Muscle of leg (tissue), 11 donors: ENCODE data around the gene NACA2. TPM values are rescaled to one million over a fixed set of nuclear protein-coding genes. Genes with fewer than 3 reads are reported as not detected.
A peak's percentile ranks its signal among the peaks of the same experiment; 100 is the strongest.
"Not testable (repeated sequence)": the region's sequence is repeated elsewhere in the genome, so short reads cannot be mapped to it uniquely, and the experiment has no call there.

Experiments used
- DNase-seq: peaks from one replicate; pipeline ENCODE4 v3.0.0; 2013
- H3K27ac ChIP-seq: one replicate; pipeline ENCODE4 v1.5.1; 2013; ENCODE audit warnings: mild to moderate bottlenecking, low read length, control low read depth
- H3K27me3 ChIP-seq: one replicate; pipeline ENCODE4 v1.6.1; 2013; ENCODE audit warnings: low read length; ENCODE audit not compliant: control insufficient read depth, insufficient read depth
- H3K36me3 ChIP-seq: one replicate; pipeline ENCODE4 v1.6.1; 2013; ENCODE audit warnings: low read length; ENCODE audit not compliant: control insufficient read depth, insufficient read depth
- H3K4me1 ChIP-seq: one replicate; pipeline ENCODE4 v1.6.1; 2013; ENCODE audit warnings: low read length; ENCODE audit not compliant: control insufficient read depth, insufficient read depth
- H3K4me3 ChIP-seq: one replicate; pipeline ENCODE4 v1.5.1; 2013; ENCODE audit warnings: low read length, control low read depth
- H3K9me3 ChIP-seq: replicated peaks from 2 replicates; pipeline ENCODE4 v1.6.1; 2013; ENCODE audit warnings: low read depth, low read length; ENCODE audit not compliant: control insufficient read depth
- WGBS: methylation state at CpG from one replicate; pipeline ENCODE4 v1.1.5; 2013; ENCODE audit warnings: missing lambda C conversion rate; ENCODE audit not compliant: insufficient coverage; 5-methylcytosine and 5-hydroxymethylcytosine counted together
- polyA plus RNA-seq, 8 donors: library from polyadenylated mRNA; unstranded; fragments of 120-200 nt; gene quantifications; one replicate each; pipeline versions ENCODE4 v1.2.1 to v1.2.3, GENCODE V29; 2013; ENCODE audit warnings: inconsistent platforms in 1 of 8, low replicate concordance in 1 of 8; ENCODE audit not compliant: insufficient read length in 8 of 8, insufficient read depth in 1 of 8
- total RNA-seq: library from RNA; stranded (reverse); fragments of 120-200 nt; gene quantifications from one replicate; pipeline ENCODE4 v1.2.4, GENCODE V29; 2013

NACA2 gene
- total and polyA plus RNA-seq, 9 donors, result 0.22 to 3.1 (median 1.8) TPM

DNA sequence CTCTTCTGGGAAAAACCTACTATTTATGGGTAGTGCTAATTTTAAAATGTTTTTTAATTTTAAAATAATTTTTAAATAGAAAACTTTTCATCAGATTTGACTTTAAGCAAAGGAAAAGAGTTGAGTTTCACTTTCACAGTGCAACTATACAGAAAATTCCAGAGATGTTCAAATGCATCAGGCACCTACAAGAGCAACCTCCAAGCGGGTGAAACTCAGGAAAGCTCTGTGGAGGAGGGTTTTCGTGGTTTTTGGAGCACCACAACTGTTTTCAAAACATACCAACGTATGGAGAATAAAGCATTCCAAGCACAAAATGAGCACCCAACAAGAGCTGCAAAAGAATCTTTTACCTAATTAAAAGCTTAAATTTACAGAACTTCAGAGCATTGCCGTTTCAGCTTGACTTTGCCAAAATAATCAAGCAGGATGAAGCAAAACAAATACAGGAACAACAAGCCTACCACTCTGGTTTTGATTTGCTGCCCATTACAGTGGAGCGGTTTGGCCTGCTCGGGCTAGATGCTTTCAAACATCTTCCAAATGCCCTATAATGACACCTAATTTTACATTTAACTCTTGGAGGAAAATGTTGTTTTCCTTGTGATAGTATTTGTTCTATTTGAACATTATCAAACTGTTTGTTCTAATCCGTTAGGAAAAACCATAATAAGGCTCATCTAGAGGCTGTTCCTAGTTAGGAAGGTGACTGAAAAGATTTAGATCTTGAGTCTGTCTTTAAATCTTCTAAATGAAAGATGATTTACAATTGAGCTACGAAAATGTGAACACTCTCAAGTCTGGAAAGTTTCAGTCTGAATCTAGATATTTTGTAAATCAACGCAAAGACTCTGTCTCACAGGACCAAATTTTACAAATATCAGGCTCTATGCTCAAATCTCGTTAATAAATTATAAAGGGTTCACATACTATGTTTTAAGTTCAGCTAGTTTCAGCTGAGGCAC lies 34.5 kb downstream of the NACA2 start:
- Histone ChIP-seq H3K9me3 (no peaks in the 10 kb centered on the region), H3K27me3 (peaks cover 2% of the 10 kb centered on the region), H3K4me3 (no peak overlapping the region)

DNA sequence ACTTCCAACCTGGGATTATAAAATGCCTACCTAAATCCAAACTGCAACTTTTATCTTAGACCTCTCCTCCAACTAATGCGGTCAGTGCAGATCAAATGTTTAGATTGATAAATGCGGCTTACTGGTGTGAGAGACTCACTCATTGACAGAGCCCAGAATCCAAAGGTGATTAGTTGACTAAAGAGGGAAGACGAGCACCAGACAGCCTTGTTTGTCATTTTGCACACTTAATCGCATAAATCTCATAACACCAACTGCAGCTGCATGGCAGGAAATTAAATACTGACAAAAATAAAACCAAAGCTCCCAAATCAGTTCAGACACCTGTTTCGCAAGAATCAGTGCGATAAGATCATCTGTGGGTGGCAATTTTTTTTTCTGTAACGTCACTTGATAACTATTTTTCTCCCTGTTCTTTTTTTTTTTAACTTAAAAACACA lies 35.9 kb downstream of the NACA2 start:
- H3K27me3 ChIP-seq, result peaks cover 2% of the 10 kb centered on the region
- no peak overlapping the region for H3K27ac ChIP-seq
- H3K4me1 ChIP-seq, result no peaks in the 10 kb centered on the region
- no peaks in the 10 kb centered on the region for H3K9me3 ChIP-seq
- no peaks in the 10 kb centered on the region for H3K36me3 ChIP-seq
- no peak overlapping the region for H3K4me3 ChIP-seq
- WGBS, result 86% methylated on average over 1 of the region's 7 CpGs
- DNase-seq, result no peak

More for the DNA sequence above, 34.5 kb downstream of the NACA2 start:
- Histone ChIP-seq H3K4me1 (no peaks in the 10 kb centered on the region), H3K36me3 (no peaks in the 10 kb centered on the region), H3K27ac (no peak overlapping the region)
- DNase-seq, result no peak
- 27% methylated on average over 1 of the region's 10 CpGs for WGBS

DNA sequence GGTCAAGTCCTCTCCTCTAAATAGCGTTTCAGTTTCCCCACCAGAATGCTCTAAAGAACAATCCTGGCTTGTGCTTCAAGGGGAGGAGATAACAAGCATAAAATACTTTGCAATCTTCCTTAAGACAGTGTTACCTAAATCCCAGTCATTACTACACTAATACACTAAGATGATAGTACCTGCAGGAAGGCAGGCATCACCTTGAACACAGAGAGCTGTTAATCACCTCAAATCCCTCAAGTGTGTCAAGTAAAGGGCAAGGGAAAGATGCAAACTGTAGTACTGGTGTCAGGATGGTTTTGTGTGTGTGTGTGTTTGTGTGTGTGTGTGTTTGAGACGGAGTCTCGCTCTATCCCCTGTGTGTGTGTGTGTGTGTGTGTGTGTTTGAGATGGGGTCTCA lies 36.8 kb downstream of the NACA2 start:
- Histone ChIP-seq H3K9me3 (no peaks in the 10 kb centered on the region), H3K36me3 (no peaks in the 10 kb centered on the region), H3K4me3 (no peak overlapping the region), H3K27me3 (peaks cover 4% of the 10 kb centered on the region), H3K27ac (no peak overlapping the region), H3K4me1 (no peaks in the 10 kb centered on the region)
- WGBS, result no CpG with 5 or more reads among the region's 3 CpGs
- DNase-seq, result no peak

DNA sequence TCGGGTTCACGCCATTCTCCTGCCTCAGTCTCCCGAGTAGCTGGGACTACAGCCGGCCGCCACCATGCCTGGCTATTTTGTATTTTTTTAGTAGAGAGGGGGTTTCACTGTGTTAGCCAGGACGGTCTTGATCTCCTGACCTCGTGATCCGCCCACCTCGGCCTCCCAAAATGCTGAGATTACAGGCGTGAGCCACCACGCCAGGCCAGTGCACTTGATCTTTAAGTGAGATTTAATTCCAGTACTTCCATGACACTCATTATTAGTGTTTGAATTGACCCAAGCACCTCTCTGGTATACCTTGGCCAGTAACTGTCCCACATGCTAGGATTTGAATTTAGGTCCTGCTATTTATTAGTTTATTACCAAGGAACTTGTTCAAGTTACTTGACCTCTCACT lies 38.5 kb downstream of the NACA2 start:
- not testable (repeated sequence) for H3K4me1 ChIP-seq

DNA sequence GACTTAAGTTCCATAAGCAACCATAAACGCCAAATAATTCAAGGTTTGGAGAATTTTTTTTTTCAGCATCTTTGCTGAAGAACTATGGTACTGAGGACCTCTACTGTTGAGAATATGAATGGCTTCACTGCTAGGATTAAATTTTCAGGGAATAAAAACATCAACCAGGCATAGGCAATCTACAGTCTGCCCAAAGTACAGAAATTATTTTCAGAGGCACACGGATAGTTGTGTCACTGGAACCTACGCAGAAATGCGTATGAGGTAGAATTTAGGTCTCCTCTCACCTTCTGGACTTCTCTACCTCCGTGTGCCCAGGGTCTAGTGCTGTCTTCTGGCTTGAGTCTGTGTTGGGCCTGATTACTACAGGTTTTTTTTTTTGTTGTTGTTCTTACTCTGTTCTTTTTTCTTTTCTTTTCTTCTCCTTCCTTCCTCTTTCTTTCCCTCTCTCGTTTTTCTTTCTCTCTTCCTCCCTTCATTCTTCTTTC lies 39.7 kb downstream of the NACA2 start:
- H3K27ac ChIP-seq, result no peak overlapping the region
- WGBS, result 8% methylated on average over 1 of the region's 6 CpGs
- no peak overlapping the region for H3K4me3 ChIP-seq
- H3K36me3 ChIP-seq, result no peaks in the 10 kb centered on the region
- DNase-seq, result peak; percentile 76
- no peaks in the 10 kb centered on the region for H3K9me3 ChIP-seq
- H3K27me3 ChIP-seq, result peaks cover 2% of the 10 kb centered on the region
- H3K4me1 ChIP-seq, result no peaks in the 10 kb centered on the region

More for the DNA sequence above, 38.5 kb downstream of the NACA2 start:
- H3K9me3 ChIP-seq, DNase-seq, H3K4me3 ChIP-seq, H3K27ac ChIP-seq, H3K36me3 ChIP-seq, H3K27me3 ChIP-seq: not testable (repeated sequence)
- 81% methylated on average over 3 of the region's 11 CpGs for WGBS

DNA sequence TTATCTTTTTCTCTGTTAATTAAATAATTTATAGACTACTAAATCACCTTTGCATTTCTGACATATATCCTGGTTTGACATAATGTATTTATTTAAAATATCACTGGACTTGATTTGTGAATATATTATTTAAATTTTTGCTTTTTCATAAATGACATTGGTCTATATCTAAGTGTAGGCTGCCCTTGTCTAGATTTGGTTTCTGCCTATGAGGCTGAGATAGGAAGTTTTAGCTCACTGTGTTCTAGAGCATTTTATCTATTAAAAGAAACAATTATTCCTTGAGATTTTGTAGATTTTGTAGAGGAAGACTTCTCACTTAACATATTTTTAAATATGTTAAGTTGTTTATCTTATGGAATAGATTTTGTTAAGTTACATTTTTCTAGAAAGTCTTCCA lies 43.9 kb downstream of the NACA2 start:
- no peak overlapping the region for H3K4me3 ChIP-seq
- H3K4me1 ChIP-seq, result no peaks in the 10 kb centered on the region
- H3K9me3 ChIP-seq, result no peaks in the 10 kb centered on the region
- H3K36me3 ChIP-seq, result no peaks in the 10 kb centered on the region
- H3K27ac ChIP-seq, result no peak overlapping the region
- no peak for DNase-seq
- peaks cover 2% of the 10 kb centered on the region for H3K27me3 ChIP-seq

DNA sequence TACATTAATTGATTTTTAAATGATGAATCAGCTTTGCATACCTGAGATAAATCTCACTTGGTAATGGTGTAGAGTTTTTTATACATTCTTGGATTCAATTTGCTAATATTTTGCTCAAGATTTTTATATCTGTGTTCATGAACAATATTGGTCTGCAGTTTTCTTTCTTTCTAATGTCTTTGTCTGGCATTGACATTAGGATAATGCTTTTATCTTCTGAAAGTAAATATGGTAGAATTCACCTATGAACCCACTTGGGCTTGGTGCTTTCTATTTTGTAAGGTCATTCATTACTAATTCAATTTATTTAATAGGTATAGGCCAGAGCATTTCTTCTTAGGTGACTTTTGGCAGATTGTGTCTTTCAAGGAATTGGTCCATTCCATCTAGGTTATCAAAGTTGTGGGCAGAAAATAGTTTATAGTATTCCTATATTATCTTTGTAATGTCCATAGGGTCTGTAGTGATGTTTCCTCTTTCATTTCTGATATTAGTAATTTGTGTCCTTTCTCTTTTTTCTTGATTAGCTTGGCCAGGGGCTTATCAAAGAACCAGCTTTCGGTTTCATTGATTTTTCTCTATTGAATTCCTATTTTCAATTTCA lies 45.6 kb downstream of the NACA2 start:
- H3K27ac ChIP-seq, result no peak overlapping the region
- no CpG with 5 or more reads among the region's 1 CpG for WGBS
- DNase-seq, result no peak
- no peaks in the 10 kb centered on the region for H3K9me3 ChIP-seq
- H3K36me3 ChIP-seq, result no peaks in the 10 kb centered on the region
- no peak overlapping the region for H3K4me3 ChIP-seq
- peaks cover 2% of the 10 kb centered on the region for H3K27me3 ChIP-seq
- no peaks in the 10 kb centered on the region for H3K4me1 ChIP-seq

DNA sequence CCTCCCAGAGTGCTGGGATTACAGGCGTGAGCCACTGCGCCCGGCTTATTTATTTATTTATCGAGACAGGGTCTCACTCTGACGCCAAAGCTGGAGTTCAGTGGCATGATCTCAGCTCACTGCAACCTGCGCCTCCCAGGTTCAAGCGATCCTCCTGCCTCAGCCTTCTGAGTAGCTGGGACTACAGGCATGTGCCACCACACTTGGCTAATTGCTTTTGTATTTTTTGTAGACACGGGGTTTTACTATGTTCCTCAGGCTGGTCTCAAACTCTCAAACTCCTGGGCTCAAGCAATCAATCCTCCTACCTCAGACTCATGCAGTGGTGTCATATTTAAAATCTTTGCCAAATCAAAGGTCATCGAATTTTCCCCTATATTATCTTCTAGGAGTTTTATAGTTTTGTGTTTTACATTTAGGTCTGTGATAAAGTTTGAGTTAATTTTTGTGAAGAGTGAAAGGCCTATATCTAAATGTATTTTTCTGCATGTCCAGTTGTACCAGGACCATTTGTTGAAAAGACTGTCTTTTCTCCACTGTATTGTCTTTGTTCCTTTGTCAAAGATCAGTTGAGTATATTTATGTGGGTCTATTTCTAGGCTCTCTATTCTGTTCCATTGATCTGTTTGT lies 47.1 kb downstream of the NACA2 start:
- 82% methylated on average over 7 of the region's 9 CpGs for WGBS
- no peak overlapping the region for H3K27ac ChIP-seq
- no peaks in the 10 kb centered on the region for H3K9me3 ChIP-seq

DNA sequence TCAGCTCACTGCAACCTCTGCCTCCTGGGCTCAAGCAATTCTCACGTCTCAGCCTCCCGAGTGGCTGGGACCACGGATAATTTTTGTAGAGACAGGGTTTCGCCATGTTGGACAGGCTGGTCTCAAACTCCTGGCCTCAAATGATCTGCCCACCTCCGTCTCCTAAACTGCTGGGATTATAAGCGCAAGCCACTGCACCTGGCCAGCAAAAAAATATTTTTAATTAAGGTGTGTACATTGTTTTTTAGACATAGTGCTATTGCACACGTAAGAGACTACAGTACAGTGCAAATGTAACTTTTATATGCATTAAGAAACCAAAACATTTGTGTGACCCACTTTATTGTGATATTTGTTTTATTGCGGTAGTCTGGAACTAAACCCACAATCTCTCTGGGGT lies 49.0 kb downstream of the NACA2 start:
- no peak for DNase-seq
- Histone ChIP-seq H3K4me3 (no peak overlapping the region), H3K4me1 (no peaks in the 10 kb centered on the region), H3K27ac (no peak overlapping the region), H3K9me3 (no peaks in the 10 kb centered on the region), H3K27me3 (no peaks in the 10 kb centered on the region), H3K36me3 (no peaks in the 10 kb centered on the region)
- 88% methylated on average over 4 of the region's 8 CpGs for WGBS

More for the DNA sequence above, 47.1 kb downstream of the NACA2 start:
- H3K4me3 ChIP-seq, result no peak overlapping the region
- H3K36me3 ChIP-seq, result no peaks in the 10 kb centered on the region
- no peaks in the 10 kb centered on the region for H3K27me3 ChIP-seq
- no peaks in the 10 kb centered on the region for H3K4me1 ChIP-seq
- DNase-seq, result no peak

DNA sequence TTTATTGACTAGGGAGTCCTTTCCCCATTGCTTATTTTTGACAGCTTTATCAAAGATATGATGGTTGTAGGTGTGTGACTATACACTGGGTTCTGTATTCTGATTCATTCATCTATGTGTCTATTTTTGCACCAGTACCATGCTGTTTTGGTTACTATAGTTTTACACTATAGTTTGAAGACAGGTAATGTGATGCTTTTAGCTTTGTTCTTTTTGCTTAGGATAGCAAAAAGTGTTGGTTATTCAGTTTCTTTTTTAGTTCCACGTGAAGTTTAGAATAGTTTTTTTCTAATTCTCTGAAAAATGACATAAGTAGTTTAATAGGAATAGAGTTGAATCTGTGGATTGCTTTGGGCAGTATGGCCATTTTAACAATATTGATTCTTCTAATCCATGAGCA lies 50.1 kb downstream of the NACA2 start:
- Histone ChIP-seq H3K9me3 (no peaks in the 10 kb centered on the region), H3K4me1 (no peaks in the 10 kb centered on the region), H3K27ac (no peak overlapping the region), H3K27me3 (no peaks in the 10 kb centered on the region), H3K4me3 (no peak overlapping the region), H3K36me3 (no peaks in the 10 kb centered on the region)
- no peak for DNase-seq
- WGBS, result no CpG with 5 or more reads among the region's 1 CpG
